ENCODE measurements around the gene EXOC8. TPM values are rescaled to one million over a fixed set of nuclear protein-coding genes. Genes with fewer than 3 reads are reported as not detected.
A peak's percentile ranks its signal among the peaks of the same experiment; 100 is the strongest.

EXOC8 gene
- total RNA-seq, 1 donor from 2014 or later, result 17.4 TPM

DNA sequence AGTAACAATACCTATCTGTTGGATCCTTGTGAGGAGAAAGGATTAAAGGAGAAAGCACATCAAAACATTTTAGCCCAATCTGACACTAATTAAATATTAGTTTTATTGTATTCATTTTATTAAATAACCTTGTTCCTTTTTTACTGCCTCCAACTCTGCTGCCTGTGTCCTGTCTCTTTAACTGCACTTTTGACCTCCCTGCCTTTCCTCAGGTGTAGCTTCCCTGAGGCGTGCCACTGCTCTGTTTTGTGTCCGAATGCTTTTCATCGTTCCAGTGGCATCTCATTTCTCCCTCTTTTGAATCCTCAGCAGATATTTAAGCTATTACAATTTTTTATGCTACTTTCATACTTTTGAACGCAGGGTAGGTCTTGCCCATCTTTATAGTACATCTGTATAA, 10.8 kb upstream of the EXOC8 start:
- Histone ChIP-seq H3K36me3 (ENCODE audit: control insufficient read depth, insufficient read depth, low read length) (peaks cover 4% of the 10 kb centered on the region), H3K4me3 (ENCODE audit: low read depth, low read length) (no peak overlapping the region), H3K27me3 (ENCODE audit: control insufficient read depth, insufficient read depth, low read length) (no peaks in the 10 kb centered on the region)
- DNase-seq (ENCODE audit: low read depth), result no peak
- TF ChIP-seq, protein P1, sequence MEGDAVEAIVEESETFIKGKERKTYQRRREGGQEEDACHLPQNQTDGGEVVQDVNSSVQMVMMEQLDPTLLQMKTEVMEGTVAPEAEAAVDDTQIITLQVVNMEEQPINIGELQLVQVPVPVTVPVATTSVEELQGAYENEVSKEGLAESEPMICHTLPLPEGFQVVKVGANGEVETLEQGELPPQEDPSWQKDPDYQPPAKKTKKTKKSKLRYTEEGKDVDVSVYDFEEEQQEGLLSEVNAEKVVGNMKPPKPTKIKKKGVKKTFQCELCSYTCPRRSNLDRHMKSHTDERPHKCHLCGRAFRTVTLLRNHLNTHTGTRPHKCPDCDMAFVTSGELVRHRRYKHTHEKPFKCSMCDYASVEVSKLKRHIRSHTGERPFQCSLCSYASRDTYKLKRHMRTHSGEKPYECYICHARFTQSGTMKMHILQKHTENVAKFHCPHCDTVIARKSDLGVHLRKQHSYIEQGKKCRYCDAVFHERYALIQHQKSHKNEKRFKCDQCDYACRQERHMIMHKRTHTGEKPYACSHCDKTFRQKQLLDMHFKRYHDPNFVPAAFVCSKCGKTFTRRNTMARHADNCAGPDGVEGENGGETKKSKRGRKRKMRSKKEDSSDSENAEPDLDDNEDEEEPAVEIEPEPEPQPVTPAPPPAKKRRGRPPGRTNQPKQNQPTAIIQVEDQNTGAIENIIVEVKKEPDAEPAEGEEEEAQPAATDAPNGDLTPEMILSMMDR (IDR thresholded peaks at IDR 0.05; ENCODE audit: insufficient read depth, low read length, severe bottlenecking), result no peak
- FAIRE-seq, result no peak

DNA sequence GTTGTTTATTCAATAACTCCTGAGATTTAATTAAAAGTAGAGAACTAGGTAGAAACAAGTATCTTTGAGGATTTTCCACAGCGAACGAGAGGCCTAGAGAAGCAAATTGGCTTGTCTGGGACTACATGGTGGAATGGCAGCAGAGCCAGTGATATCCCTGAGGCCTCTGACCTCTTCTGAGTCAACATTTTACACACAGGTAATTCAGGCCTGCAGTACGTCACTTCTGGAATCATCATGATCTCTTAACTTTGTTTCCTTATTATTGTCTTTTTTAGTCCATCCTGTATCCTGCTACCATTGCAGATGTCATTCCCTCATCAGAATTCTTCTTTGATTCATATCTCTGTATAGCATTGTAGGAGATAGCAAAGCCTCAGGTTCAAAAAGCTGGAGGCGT, 10.3 kb upstream of the EXOC8 start:
- TF ChIP-seq, protein P1 (IDR thresholded peaks at IDR 0.05; ENCODE audit: insufficient read depth, low read length, severe bottlenecking), result no peak
- no peaks in the 10 kb centered on the region for H3K27me3 ChIP-seq (ENCODE audit: control insufficient read depth, insufficient read depth, low read length)
- no peak overlapping the region for H3K4me3 ChIP-seq (ENCODE audit: low read depth, low read length)
- H3K36me3 ChIP-seq (ENCODE audit: control insufficient read depth, insufficient read depth, low read length), result peaks cover 2% of the 10 kb centered on the region
- FAIRE-seq (no peak), DNase-seq (ENCODE audit: low read depth) (no peak)

DNA sequence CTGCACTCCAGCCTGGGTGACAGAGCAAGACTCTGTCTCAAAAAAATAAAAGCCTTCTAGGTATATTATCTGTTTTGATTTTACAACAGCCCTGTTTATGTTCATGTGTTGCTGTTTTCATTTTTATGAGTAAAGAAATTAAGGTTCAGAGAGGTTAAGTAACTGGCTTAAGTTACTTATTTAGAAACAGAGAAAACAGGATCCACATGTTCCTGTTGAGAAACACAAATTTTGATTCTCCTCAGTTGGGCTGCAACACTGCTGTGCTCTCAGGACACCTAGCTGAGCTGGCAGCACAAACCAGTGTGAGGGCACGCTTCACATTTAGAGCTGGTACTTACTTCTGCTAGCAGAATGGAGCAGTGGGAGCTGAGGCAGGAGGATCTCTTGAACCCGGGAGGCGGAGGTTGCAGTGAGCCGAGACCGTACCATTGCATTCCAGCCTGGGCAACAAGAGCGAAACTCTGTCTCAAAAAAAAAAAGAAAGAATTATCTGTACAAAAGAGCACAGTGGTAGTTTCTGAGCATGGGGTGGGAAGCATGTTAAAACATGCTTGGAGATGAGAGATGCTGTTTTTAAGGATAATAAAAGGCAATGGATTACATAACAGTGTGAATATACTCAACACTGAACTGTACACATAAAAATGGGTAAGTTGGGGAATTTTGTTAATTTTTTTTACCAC, 2.8 kb upstream of the EXOC8 start:
- DNase-seq (ENCODE audit: low read depth), result no peak
- Histone ChIP-seq H3K36me3 (ENCODE audit: control insufficient read depth, insufficient read depth, low read length) (no peaks in the 10 kb centered on the region), H3K27me3 (ENCODE audit: control insufficient read depth, insufficient read depth, low read length) (no peaks in the 10 kb centered on the region), H3K4me3 (ENCODE audit: low read depth, low read length) (no peak overlapping the region)
- TF ChIP-seq, protein P1 (IDR thresholded peaks at IDR 0.05; ENCODE audit: insufficient read depth, low read length, severe bottlenecking), result no peak
- no peak for FAIRE-seq

DNA sequence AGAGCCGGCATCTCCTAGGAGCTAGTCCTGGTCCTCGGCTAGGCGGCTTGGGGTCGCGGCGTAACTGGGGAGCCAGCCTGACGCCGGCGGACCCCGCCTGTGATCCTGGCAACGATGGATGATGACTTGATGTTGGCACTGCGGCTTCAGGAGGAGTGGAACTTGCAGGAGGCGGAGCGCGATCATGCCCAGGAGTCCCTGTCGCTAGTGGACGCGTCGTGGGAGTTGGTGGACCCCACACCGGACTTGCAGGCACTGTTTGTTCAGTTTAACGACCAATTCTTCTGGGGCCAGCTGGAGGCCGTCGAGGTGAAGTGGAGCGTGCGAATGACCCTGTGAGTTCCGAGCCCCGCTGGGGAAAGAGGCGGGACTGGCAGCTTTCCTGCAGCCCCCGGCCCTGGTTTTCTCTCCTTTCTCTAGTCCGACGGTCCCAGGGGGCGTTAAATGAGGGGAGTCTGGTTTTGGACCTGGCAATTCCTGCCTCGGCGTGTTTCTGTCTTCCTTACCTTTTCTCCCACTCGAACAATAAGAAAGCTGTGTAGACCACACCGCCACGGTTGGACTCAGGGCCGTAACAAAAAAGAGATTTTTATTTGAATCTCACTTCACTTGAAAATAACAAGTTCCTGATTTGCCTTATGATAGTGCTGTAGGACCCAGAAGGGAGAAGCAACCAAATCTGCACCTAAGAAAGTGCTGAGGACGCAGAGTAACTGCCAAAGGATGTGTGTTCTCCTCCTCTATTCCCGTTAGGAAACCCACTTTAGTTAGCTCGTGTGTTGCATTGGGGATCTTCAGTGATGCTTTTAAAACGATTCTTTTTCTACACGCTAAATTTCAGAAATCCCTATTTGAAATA, 847 bp upstream of the EXOC8 start, which contains the start of gene SPRTN:
SPRTN (plus strand) TSS at position 24 of the 859 bp plus-strand sequence; CDS start at position 115, 91 bp downstream.
- Histone ChIP-seq H3K4me3 (ENCODE audit: low read depth, low read length) (peak within 1 kb of the TSS; percentile 96), H3K27me3 (ENCODE audit: control insufficient read depth, insufficient read depth, low read length) (no peaks in the 10 kb centered on the region), H3K36me3 (ENCODE audit: control insufficient read depth, insufficient read depth, low read length) (no peaks in the 10 kb centered on the region)
- no peak for DNase-seq (ENCODE audit: low read depth)
- TF ChIP-seq, protein P1 (IDR thresholded peaks at IDR 0.05; ENCODE audit: insufficient read depth, low read length, severe bottlenecking), result no peak
- FAIRE-seq, result no peak

DNA sequence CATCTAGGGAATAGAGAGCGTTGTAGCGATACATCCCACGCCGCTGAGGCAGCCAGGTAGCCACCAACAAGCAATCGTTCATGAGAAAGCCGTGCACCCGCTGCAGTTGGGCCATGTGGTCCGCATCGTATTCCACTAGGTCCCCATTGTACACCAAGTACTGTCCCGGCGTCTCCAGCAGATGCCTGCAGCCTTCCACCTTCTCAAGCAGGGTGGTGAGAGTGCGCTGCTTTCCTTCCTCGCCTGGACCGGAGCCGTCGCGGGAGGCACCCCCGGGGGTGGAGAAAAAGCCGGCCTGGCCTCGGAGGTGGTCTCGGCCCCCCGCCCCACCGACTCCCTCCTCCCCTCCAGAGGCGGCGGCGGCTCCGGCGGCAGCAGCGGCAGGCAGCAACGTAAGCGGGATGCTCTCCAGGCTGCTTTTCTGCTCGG, 595 bp downstream of the EXOC8 start:
- FAIRE-seq, result no peak
- TF ChIP-seq, protein P1 (IDR thresholded peaks at IDR 0.05; ENCODE audit: insufficient read depth, low read length, severe bottlenecking), result no peak

More for the DNA sequence above, 595 bp downstream of the EXOC8 start:
- Histone ChIP-seq H3K4me3 (ENCODE audit: low read depth, low read length) (peak overlapping the region; percentile 96), H3K27me3 (ENCODE audit: control insufficient read depth, insufficient read depth, low read length) (no peaks in the 10 kb centered on the region), H3K36me3 (ENCODE audit: control insufficient read depth, insufficient read depth, low read length) (no peaks in the 10 kb centered on the region)
- DNase-seq (ENCODE audit: low read depth), result no peak

Measured in bronchial epithelial cell (primary cell).